ENCODE data around the gene ABCD1.
"Not testable (repeated sequence)": the region's sequence is repeated elsewhere in the genome, so short reads cannot be mapped to it uniquely, and the experiment has no call there.

ABCD1 gene

GRCh38 chrX:153694687-153695270, 29.9 kb upstream of the ABCD1 start:
- DNase-seq: no peak

- DNase-seq: no peak
Measured at GRCh38 chrX:153696100-153696499, 28.6 kb upstream of the ABCD1 start.

DNA sequence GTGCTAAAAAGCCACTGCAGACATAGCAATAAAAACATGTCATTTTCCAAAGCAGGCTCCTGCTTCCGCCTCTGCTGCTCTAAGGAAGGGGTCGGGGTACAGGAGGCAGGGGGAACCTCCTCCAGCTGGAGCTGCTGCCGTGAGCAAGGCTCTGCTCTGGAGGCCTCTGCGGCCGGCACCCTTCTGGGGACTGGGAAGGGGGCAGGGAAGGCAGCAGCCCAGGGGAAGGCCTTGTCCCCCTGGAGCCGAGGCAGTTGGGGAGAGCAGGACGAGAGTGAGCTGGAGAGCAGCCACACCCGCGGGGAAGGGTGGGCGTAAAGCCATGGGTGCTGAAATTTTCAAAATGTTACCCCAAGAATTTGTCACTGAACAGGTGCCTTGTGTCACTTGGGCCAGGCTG, 28.1 kb upstream of the ABCD1 start:
- DNase-seq: not testable (repeated sequence)

DNA sequence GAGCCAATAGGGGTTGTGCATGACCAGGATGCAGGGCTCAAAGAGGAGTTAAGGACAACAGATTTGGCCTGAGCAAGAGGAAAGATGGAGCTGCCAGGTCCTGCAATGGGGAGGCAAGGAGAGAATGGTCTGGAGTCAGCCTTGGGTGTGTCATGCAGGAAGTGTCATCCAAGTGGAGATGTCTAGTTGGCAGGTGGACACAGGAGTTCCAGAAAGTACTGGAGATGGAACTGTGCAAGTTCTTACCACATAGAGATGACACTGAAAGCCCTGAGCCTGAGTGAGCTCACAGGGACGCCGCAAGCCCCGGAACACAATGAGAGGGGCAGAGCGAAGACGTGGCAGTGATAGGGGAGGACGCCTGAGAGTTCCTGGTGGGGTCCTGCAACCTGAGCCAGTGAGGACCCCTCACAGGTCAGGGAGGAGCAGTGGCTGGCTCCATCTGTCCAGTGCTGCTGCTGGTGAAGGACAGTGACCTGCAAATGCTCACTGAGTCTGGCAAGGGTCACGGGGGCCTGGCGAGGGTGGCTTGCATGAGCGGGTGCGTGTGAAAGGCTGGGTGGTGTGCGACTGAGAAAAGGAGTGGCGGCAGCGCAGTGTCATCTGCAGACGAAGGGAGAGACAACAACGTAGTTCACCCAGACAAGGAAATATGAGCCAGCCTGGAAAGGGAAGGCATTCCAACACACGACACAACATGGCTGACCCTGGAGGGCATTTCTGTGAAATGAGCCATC, 27.5 kb upstream of the ABCD1 start:
- DNase-seq: not testable (repeated sequence)

GRCh38 chrX:153697924-153698865, 26.5 kb upstream of the ABCD1 start:
- DNase-seq: no peak

DNA sequence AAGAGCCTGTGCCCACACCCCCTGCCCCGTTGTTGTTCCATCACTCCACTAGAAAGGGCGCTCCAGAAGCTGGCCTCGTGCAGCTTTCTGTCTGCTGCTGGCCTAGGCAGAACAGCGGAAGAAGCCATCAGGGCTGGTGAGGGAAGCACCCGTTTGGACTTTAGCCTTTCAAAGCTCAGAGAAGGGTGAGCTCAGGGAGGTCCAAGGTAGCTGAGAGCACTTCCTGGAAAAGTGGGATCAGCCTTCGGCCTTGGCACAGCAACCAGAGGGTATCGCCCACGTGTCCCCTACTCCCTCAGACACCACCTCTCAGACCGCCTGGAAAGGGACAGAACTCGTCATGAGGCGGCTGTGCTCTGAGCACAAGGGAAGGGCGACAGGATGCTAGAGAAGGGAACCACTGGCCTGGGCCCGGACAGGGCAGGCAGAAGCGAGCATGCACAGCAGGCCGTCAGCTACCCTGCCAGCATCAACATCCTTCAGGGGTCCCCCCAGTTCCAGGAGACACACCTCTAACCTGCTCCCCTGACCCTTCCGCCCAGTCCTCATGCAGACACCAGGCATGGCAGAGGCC, 25.4 kb upstream of the ABCD1 start:
- DNase-seq: not testable (repeated sequence)

DNA sequence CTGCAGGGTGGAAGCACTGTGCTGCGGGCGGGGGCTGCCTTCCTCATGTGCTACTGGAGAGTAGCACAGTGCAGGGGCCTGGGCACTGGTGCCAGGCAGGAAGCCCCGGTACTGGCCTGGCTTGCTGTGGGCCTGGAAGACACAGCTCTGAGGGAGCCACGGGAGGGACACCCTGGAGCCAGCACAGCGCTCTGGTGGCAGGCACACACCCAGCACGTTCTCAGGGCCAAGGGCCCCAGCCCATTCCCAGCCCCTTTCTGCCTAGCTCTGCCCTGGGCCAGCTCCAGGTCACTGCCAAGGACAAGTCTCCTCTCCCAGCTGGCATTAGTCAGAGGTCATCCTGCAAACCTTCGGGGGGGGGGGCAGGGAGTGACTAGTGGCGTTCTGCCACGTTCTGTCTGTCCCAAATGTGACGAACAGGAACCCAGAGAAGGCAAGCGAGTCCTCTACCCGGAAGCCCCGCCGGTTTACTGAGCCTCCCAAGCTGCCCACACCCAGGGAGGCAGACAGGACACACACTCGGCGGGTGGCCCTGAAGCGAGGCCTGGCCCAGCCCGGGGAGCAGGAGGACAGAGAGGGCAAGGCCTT, 24.8 kb upstream of the ABCD1 start:
- not testable (repeated sequence) for DNase-seq

GRCh38 chrX:153700376-153700945, 24.2 kb upstream of the ABCD1 start:
- no peak for DNase-seq

- DNase-seq: no peak
Measured at GRCh38 chrX:153700967-153701366, 23.7 kb upstream of the ABCD1 start.

DNA sequence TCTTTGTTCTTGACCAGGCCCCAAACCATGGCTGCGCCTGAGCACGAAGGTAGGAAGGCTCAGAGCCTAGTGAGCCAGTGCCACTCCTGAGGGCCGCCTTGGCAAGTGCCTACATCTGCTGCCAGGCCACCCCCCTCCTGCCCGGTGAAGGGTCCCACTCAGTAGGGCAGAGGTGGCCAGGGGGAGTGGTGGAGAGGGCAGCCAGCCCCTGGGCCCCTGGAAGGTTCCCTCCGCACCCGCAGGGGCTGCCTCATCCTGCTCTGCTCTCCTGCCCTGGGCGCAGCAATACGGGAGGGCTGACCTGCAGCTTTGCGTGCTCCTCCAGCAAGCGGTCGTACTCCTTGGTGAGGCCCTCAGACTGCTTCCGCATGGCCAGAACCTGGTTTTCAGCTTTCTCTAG, 22.9 kb upstream of the ABCD1 start:
- DNase-seq: no peak

DNA sequence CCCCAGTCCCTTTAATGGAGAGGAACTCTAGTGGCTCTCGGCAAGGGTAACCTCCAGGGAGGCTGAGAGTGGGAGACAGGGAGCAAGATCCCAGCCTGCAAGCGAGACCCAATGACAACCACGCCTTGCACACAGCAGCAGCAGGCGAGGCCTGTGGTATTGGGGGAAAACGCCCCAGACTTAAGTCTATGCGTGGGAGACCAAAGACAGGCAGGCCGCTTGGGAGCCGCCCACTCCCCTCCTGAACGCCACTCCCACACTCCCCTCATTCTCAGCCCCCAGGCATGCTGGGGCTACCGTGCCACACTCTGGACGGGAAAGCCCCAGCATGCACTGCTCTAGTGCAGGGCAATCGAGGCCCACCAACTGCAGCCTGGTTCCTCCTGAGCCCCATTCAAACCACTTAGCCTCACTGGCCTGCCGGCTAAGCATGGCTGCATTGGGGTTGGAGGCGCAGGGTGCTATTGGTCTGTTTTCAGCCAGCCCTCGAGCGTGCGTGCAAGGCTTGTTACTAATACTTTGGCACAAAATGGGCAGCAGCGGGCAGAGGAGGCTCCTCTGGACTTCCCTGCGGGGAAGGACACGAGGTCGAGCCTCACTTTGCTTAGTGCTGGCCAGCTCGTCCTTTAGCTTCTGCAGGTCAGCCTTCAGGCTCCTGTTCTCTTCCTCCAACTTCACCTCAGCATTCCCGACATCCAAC, 22.2 kb upstream of the ABCD1 start:
- no peak for DNase-seq

DNA sequence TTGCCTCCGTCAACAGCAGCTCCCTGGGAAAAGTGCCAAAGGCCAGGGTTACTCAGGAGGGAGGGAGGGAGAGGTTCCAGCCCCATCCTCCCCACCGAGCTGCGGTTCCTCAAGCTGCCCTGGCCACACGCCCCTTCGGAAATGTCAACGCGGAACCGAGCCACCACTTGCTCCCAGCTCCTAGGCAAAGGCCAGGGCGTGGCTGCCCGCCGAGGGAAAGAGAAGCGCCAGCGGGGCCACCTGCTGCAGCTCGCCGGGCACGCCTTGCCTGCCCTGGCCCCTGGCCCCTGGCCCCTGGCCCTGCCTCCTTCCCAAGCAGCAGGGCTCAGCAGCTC, 21.7 kb upstream of the ABCD1 start:
- DNase-seq: no peak

- no peak for DNase-seq
Measured at GRCh38 chrX:153704021-153704526, 20.6 kb upstream of the ABCD1 start.

- not testable (repeated sequence) for DNase-seq
Measured at GRCh38 chrX:153704631-153705402, 19.8 kb upstream of the ABCD1 start.

DNA sequence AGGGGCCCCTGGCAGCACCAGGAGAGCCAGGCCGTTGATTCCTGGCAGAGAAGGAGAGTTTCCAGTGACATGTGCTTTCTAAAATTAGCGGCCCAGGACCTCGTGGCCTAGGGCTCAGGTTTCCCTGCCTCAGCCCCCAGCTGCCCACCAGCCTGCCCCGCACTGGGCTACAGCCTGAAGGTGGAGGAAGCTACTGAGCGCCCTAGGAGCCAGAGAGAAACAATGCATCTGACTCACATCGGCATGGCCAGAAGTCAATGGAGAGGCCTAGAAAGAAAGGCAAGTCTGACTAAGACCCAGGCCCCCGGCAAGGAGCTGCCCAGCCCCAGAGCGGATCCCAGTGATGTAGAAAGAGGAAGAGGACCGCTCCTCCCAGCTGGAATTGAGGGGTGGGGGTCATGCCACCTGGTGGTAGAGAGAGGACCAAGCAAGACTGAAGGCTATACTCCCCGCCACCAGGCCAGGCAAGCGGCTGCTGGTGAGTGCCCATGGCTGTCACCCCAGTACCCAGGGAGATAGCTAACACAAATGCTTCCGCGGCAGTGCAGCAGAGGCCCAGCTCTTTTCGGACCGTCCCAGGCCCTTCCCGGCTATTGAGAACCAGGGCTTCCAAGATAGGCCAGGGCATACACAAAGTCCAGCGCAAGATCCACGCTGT, 19.1 kb upstream of the ABCD1 start:
- DNase-seq: not testable (repeated sequence)

GRCh38 chrX:153706799-153707198, 17.9 kb upstream of the ABCD1 start:
- no peak for DNase-seq

GRCh38 chrX:153707406-153707805, 17.2 kb upstream of the ABCD1 start:
- DNase-seq: no peak

DNA sequence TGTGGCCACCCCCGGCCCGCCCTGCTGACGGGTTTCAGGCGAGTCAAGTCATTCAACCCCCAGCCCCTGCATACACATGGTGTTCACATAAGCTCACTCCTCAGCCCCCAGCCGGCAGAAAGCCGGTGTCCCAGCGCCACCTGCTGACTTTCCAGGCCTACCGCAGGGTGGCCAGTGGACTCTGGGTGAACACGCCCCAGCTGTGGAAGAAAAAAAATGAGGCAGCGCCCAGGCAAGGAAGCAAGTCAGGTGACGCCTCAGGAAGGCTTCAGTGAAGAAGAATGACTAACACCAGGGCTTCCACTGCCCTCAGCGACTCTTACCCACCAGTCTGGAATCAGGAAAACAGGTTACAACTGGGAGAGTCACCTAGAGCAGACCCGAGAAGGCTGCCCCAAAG, 16.2 kb upstream of the ABCD1 start:
- DNase-seq: peak; percentile 78

DNA sequence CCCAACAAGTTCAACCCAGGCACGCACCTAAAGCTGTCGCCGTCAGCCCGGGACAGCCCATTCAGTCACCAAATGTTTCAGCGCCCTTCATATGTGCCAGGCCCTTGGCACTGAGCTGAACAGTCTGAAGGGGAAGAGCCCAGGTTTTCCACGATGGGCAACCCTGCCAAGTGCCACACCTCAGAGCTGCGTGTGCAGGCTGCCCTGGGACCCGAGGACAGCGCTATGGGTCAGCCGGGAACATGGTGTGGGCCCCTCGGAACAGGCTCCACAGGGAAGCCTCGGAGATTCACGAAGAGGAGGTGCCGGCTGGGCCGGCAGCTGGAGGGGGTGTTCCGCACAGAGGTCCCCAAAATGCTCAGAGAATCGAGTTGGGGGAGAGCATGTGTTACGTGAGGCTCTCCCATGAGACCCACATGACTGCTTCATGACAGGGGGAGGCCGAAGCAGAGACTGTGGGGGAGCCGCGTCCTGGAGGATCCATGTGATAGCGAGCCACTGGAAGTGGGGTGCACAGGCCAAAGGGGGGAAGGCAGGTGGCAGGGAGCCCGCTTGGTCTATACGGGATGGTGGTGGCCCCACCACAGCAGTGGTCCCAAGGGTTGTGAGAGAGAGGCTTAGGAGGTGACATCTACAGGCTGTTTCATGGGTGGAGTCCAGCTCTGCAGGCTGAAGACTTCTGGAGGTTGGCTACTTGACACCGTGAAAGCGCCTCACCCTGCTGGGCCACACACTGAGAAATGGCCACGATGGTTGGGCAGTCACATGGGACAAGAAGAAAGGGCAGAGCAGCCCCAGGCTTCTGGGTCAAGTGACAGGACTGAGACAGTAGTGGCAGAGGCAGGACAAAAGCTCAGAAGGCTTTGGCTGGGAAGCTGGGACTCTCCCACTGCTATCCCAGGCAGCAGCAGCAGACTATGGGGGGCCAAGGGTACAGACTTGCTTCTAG, 14.7 kb upstream of the ABCD1 start:
- no peak for DNase-seq
